NCI-H2029 treated with DMSO at 0.1 percent for 48 hours (cell line): ENCODE data around the gene NUDT9.
"Not testable (repeated sequence)": the region's sequence is repeated elsewhere in the genome, so short reads cannot be mapped to it uniquely, and the experiment has no call there.

ENCODE experiments used
- DNase-seq: peaks from one replicate; lab custom pipeline; 2025; lab: John Stamatoyannopoulos, UW

Gene NUDT9, protein sequence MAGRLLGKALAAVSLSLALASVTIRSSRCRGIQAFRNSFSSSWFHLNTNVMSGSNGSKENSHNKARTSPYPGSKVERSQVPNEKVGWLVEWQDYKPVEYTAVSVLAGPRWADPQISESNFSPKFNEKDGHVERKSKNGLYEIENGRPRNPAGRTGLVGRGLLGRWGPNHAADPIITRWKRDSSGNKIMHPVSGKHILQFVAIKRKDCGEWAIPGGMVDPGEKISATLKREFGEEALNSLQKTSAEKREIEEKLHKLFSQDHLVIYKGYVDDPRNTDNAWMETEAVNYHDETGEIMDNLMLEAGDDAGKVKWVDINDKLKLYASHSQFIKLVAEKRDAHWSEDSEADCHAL

DNA sequence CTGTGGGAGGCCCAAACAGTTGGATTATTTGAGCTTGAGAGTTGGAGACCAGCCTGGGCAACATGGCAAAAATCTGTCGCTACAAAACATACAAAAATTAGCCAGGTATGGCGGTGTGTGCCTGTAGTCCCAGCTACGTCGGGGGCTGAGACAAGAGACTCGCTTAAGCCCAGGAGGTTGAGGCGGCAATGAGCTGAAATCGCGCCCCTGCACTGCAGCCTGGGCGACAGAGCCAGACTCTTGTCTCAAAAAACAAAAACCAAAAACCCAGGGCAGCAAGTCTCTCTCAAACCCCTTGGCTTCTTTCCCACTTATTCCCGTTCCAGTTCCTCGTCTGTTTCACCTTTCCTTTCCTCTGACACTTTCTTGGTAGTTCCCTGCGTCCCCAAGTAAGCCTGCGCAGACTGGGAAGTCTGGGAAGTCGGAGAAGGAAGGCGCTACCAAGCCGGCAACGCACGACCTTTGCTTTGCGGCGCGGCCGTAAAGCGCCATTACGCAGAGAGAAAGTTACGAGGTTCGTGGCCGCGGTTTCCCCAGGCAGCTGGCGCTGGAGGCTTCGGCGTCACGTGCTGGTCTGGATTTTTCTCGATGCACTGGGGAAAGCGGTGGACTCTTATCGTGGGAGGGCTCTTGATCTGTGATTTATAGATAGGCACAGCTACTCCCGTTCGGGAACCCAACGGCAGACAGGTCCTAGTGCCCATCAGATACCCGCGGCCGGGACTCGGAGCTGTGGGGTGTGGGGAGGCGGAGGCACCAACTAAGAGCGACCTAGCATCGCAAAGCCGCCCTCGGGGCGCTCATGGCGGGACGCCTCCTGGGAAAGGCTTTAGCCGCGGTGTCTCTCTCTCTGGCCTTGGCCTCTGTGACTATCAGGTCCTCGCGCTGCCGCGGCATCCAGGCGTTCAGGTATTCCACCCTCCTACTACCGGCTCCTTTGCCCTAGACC lies at the start of gene NUDT9:
Gene NUDT9 (plus strand): TSS at position 470 of the 949 bp plus-strand sequence. CDS start 333 bp downstream, at position 803.
- peak; percentile 72 for DNase-seq

DNA sequence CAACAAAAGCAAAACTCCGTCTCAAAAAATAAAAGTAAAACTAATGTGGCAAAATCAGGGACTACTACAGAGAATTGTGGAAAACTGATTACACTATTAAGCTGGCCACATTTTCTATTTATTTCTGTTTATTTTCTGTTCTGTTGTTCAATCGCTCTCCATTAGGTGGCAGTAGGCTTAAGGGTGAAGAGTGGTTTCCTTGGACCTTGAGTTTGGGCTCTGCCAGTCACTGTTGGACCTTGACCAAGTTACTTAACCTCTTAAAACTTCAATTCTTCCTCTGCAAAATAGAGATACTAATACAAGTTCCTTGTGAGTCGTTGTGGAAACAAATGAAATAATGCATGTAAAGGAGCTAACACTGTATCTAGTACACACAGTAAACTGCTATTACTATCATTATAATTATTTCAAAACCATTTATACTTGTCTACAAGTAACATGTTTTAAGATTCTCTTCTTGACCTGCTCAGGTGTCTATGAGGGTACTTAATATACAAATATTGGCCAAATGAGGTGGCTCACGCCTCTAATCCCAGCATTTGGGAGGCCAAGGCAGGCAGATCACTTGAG lies 46.6 kb upstream of the NUDT9 start:
- DNase-seq: peak; percentile 24

DNA sequence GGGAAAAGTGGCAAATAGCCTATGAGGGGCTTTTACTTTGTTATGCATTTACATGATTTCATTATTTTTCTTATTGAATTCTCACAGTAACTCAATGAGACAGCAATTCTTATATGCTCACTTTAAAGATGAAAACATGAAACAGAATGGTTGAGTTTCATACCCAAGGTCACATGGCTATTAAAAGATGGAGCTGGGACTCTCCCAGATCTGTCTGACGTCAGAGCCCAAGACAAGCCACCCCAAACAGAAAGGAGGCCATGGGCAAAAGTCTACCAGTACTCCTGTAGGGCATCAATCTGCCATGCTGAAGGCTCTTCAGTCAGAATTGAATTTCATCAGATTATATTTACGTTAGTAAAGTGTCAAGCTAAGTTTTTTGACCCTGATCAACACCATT lies 44.6 kb upstream of the NUDT9 start:
- no peak for DNase-seq

DNA sequence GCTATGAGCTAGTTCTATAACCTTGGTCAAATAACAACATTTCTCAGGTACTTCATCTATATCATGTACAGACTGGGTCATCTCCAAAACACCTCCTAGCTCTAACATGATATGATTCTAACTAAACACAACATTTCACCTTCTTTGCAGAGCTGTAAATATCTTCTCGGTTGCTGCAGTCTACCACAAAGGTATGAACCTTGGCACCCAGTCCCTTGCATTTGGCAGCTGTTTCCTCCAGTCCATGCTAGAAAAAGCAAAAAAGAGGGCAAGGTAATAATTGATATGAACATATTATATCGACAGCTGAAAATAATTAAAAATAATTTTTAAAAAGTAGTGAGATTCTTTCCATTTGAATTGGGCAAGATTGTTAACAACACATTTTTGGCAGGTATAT lies 40.3 kb upstream of the NUDT9 start:
- DNase-seq: no peak

DNA sequence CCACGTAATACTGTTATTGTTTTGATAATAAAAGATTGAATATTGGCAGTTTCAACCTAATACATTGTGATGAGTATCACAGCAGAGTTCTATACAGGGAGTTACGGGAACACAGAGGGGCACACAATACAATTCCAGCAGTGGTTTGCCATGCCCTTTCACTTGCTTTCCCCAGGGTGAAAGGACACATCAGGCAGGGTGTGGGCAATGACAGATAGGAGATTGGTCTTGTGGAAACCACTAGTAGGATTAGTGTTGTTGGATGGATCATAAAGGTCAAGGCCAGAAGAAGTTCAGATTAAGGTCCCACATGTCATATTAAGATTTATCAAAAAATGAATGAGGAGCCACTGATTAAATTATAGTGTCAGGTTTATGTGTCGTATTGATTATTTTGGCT lies 39.4 kb upstream of the NUDT9 start:
- no peak for DNase-seq

DNA sequence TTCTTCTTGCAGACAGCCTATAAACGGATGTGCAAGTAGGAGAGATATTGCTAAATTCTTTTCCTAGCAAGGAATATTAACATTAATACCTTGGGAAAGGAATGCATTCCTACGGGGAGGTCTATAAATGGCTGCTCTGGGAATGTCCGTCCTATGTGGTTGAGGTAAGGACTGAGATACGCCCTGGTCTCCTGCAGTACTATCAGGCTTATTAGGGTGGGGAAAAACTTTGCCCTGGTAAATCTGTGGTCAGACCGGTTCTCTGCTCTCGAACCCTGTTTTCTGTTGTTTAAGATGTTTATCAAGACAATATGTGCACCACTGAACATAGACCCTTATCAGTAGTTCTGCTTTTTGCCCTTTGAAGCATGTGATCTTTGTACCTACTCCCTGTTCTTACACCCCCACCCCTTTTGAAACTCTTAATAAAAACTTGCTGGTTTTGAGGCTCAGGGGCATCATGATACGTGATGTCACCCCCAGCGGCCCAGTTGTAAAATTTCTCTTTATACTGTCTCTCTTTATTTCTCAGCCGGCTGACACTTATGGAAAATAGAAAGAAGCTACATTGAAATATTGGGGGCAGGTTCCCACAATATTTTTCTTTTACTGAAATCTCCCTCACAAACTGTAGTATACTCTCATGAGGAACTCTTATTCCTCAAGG lies 37.8 kb upstream of the NUDT9 start:
- not testable (repeated sequence) for DNase-seq

DNA sequence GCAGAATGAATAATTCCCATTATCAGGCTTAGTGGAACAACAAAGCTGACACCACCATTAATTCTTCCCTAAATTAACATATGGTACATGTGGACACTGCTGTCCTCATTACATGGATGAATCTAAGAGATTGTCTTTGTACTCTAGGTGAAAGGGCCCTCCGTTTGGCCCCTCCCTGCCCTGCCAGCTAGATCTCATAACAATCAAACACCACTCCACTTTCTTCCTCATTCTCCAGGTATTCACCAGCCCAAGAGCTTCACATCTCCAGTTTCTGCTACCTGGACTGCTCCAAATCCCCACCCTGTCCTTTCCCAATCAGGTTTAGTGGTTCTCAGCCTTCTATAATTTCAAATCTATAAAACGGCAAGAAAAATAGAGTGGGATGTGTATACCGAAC lies 35.1 kb upstream of the NUDT9 start:
- DNase-seq: no peak

DNA sequence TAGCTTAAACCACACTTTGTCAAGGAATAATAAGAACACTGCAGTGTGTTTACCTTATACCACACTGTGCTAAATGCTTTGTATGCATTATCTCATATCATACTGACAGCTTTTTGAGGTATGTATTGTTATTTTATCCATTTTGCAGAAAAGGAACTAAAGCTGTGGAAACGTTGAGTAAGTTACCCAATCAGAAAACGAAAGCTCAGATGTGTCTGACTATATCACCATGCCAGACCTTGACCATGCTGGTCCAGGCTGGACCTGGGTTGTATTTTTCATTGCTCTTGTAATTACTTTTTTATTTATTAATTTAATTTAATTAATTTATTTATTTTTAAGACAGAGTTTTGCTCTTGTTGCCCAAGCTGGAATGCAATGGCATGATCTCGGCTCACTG lies 33.5 kb upstream of the NUDT9 start:
- no peak for DNase-seq

DNA sequence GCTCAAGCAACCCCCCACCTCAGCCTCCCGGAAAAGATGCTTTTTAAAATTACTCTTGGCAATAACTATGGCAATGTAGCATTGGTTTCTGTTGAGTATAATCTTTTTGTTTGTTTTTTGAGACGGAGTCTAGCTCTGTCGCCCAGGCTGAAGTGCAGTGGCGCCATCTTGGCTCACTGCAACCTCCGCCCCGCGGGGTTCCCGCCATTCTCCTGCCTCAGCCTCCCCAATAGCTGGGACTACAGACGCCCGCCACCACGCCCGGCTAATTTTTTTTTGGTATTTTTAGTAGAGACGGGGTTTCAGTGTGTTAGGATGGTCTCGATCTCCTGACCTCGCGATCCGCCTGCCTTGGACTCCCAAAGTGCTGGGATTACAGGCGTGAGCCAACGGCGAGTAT lies 32.3 kb upstream of the NUDT9 start:
- DNase-seq: not testable (repeated sequence)

DNA sequence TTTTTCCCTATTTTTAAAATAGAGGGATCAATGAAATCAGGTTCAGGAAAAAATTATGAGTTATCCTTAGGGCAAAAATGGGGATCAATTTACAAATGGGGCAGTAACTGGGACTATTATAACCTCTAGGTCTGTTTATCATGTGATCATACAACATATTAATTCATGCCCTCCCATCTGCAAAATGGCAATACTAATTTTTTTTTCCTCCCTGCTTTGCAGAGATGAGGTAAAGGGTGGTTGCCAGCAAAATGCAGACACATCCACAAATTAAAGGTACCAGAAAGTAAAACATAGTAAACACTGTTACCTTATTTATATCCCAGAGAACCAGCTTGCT lies 31.9 kb upstream of the NUDT9 start:
- no peak for DNase-seq

DNA sequence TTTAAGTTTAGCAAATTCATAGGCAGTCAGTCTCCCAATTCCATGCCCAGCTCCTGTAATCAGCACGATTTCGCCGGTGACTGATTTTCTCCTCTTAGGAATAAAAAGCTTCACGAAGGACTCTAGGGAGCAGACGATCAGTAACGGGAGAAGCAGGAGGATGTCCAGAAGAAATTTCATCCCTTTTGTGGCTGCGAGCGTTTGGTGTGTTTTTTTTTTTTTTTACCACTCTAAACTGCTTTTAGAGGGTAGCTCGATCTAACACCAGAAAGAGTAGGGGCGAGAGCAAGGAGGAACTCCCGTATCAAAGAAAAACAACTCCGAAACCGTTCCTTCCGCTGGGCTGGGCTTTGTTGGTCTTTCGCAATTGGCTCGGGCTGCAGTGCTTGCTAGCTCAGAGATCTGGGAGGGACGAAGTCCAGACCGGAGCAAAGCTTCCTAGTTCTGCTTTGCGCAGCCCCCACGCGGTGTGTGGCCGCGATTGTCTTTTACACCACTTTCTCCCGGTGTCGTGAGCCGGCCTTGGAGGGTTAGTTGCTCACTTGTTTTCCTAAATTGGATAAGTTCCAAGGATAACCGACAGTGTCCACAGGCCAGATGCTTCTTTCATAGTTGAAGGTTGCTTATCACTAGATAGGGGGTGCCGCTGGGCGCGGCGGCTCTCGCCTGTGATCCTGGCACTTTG lies 31.3 kb upstream of the NUDT9 start, which contains the start of gene HSD17B11:
Gene HSD17B11 (minus strand): TSS at position 298 of the 685 bp plus-strand sequence. CDS start 118 bp downstream, at position 180.
- DNase-seq: peak; percentile 75

DNA sequence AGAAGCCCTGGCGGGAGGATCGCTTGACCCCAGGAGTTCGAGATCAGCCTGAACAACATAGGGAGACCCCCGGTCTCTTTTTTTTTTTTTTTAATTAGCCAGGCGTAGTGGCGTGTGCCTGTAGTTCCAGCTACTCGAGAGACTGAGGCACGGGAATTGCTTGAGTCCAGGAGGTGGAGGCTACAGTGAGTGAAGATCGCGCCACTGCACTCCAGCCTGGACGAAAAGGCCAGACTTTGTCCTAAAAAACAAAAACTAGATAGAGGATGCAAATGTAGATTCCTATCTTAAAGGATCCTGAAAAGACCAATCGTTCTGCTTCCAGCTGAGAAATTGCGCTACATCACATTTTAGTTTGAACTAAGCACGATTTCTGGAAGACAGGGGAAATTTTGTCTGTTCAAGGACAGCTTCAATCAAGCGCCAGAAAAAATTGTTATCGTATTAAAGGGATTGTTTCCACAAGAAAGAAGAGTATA lies 30.8 kb upstream of the NUDT9 start:
- no peak for DNase-seq

DNA sequence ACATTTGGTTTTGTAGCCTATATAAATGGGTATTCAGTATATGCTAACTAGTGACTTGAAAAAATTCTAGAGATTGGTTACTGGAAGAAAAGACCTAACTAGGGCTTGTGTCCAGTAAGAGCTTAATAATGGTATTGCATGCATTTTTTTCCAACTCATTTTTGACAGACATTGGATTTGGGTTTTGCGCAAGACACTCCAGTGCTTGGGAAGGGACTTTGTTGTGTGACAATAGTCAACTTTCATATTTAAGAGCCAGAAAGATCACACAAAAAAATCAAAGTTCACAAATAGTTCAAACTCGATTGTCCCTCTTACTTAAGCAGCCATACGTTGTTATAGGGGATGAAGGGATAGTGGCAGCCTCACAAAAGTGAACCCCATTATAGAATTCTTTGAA lies 30.2 kb upstream of the NUDT9 start:
- DNase-seq: no peak

DNA sequence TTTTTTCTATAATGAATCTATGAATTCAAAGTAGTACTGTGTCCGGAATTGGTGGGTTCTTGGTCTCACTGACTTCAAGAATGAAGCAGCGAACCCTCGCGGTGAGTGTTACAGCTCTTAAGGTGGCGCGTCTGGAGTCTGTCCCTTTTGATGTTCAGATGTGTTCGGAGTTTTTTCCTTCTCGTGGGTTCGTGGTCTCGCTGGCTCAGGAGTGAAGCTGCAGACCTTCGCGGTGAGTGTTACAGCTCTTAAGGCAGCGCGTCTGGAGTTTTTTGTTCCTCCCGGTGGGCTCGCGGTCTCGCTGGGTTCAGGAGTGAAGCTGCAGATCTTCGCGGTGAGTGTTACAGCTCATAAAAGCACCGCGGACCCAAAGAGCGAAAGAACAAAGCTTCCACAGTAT lies 27.3 kb upstream of the NUDT9 start:
- not testable (repeated sequence) for DNase-seq

DNA sequence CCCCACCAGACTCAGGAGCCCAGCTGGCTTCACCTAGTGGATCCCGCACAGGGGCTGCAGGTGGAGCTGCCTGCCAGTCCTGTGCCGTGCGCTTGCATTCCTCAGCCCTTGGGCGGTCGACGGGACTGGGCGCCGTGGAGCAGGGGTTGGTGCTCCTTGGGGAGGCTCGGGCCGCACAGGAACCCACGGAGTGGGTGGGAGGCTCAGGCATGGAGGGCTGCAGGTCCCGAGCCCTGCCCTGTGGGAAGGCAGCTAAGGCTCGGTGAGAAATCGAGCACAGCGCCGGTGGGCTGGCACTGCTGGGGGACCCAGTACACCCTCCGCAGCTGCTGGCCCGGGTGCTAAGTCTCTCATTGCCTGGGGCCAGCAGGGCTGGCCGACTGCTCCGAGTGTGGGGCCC lies 26.5 kb upstream of the NUDT9 start:
- DNase-seq: not testable (repeated sequence)

DNA sequence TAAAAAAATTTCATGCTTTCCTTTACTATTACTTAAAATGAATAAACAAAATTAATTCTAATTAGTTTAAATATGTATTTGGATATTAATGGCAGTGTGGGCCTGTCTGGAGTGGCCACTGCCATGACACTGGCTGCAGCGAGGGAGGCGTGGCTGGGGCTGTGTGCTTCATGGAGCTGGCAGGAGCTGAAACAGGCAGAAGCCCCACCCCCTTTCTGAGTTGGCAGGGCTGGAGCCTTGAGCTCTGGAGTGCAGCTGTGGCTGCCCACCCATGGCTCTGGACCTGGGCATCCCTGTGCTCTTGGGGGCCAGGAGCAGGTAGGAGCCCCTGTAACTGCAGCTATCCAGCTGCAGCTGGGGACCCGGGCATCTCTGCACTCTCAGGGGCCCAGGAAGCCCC lies 23.2 kb upstream of the NUDT9 start:
- DNase-seq: no peak

DNA sequence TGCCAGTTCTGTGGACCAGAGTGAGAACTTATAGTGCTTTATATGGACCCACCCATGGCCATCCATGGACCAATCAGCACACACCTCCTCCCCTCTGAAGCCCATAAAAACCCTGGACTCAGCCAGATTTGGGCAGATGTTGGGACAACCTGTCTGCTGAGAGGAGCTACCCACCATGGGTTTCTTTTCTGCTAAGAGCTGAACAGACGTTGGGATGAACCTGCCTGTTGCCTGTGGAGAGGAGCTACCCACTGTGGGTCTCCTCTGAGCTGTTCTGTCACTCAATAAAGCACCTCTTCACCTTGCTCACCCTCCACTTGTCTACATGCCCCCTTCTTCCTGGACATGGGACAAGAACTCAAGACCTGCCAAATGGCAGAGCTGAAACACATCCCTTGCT lies 22.4 kb upstream of the NUDT9 start:
- DNase-seq: no peak

DNA sequence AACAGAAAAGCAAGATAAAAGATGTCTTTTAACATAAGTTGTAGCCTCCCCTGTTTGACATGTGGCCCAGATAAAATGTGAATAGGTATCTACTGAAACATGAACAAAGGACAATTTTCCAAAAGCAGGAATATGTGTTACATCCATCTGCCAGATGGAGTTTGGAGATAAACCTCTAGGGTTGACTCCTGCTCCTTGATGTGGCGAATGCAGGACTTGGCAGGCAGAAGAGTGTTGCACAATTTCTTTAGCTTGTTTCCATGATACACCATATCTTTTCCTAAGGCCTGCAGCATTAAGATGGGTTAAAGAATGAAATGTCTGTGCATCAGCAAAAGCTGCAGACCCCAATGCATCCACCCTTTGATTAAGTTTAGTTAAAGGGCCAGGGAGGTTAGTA lies 18.6 kb upstream of the NUDT9 start:
- not testable (repeated sequence) for DNase-seq

DNA sequence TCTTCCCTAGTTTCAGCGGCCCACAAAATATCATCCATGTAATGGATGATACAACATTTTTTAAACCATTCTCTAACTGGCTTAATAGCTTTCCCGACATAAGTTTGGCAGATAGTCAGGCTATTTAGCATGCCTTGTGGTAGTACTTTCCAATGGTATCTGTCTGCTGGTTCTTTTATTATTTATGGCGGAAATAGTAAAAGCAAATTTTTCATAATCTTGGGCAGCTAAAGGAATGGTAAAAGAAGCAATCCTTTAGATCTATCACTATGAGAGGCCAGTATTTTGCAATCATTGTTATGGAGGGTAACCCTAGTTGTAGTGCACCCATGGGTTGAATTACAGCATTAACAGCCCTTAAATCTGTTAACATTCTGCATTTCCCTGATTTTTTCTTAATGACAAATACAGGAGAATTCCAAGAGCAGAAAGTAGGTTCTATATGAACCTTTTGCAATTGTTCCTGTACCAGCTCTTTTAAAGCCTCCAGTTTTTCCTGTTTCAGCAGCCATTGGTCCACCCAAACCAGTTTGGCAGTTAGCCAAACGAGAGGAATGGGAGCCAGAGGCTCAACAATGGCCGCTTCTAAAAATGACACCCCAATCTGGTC lies 17.1 kb upstream of the NUDT9 start:
- DNase-seq: no peak

DNA sequence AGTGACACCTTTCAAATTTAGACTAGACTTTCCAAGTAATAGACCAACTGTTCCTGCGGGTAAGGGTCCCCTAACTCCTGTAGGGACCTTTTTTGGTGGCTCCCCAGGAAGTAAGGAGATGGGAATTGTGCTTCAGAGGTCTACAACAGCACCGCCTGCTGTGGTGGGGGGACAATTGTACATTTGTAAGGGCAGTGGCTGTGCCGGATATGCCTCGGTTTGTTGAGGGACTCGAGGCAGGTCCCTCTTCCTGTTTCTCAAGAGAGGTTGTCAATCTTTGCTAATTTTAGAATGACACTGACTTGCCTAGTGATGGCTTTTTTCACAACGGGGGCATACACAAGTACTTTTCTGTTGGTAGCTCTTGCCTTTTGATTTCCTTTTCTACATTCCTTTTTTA lies 15.9 kb upstream of the NUDT9 start:
- DNase-seq: no peak

DNA sequence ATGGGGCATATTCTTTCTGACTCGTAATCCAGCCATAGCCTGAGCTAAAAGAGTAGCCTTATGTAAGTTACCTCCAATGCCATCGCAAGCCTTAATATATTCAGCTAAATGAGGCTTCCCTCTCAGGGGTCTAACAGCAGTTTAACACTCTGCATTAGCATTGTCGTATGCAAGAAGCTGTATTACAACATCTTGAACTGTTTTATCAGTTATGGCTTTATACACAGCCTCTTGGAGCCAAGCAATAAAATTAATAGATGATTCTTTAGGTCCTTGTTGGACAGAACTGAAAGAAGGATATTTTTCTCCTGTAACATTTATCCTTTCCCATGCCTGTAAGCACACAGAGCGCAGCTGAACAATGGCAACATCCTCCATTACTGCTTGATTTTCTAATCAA lies 15.5 kb upstream of the NUDT9 start:
- DNase-seq: not testable (repeated sequence)
